NCI-H82 treated with DMSO at 0.1 percent for 48 hours (cell line): ENCODE results near the gene CLSTN2.

Experiments
- DNase-seq: peaks from one replicate; lab custom pipeline; 2025; ENCODE audit not compliant: unreplicated experiment; lab: John Stamatoyannopoulos, UW

CLSTN2 gene

DNA sequence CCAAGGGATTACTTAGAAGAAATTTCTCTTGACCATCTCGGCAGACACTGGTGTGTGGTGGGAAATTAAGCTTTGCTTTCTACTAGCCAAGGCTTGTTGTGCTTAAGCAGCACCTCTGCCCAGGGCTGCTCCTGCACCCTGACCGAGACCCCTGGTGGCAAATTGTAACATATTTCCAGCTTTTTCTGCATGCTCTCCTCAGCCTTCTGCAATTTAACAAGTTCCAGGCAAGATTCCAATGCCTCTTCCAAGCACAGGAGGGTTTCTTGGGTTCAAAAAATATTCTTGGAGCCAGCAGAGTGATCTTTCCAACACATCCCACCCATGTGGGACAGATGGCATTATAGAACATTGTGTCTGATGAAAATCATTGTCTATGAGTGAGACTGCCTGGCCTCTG is 210.5 kb downstream of the CLSTN2 start:
- DNase-seq: no peak

DNA sequence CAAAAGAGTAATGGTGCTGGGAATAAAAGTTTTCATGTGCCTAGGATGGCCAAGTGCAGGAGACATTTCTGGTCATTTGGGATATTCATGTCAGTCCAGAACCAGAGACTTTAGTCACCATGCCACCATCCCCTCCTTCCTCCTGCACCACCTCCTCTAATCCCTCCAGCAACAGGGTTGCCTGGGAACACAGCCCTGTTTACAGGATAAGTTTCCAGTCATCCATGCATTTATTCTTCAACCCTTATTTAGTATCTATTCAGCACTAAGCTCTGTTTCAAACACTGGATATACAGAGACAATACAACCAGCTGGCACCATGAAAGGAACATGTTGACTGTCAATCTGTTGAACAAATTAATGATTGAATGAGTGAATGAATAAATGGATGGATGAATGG is 211.7 kb downstream of the CLSTN2 start:
- no peak for DNase-seq

DNA sequence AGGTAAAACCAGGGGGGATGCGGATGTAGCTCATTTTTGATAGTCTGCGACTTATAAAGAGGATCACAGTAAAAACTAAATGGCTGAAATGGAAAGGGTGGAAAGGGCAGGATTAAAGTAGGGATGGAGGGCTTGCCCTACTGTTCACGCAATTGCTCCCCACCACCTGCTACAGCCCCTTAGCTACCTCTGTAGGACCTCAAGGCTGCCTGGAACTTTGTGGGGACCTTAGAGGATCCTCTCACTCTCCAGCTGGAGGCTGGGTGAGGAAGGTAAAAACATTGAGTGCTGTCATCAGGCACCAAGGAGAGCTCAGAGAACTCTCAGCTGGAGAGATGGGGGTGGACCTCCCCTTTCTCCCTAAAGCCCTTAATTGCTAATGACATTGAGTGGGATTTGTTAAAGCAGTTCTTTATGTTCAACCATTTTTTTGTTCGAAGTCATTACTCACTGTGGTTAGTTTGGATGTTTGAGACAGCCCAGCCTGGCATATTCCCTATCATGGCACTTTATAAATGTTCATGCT is 213.0 kb downstream of the CLSTN2 start:
- DNase-seq: no peak

DNA sequence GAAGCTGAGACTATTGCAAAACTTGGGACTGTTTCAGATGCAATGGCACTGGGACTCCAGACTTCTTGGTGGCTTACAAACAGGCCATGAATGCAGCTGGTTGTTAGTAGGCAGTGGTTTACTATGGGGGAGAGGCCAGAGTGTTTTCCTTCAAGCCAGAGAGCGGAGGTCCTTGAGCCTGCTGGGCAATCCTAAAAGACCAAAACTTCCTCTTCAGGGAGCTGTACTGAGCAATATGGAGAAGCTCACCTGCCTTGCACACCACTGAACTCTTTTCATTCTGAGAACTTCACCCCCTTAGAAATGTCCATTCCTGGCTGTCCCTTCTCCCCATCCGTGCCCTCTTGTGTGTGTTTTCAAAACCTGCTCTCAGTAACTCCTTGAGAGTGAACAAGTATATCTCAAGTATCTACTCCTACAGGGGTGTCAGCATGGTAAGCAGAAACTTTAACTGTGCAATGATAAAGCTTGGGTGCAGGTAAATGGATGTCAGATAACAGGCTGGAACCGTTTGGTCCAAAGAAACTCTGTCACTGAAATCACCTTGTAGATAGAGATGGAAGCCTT is 213.9 kb downstream of the CLSTN2 start:
- DNase-seq: no peak

DNA sequence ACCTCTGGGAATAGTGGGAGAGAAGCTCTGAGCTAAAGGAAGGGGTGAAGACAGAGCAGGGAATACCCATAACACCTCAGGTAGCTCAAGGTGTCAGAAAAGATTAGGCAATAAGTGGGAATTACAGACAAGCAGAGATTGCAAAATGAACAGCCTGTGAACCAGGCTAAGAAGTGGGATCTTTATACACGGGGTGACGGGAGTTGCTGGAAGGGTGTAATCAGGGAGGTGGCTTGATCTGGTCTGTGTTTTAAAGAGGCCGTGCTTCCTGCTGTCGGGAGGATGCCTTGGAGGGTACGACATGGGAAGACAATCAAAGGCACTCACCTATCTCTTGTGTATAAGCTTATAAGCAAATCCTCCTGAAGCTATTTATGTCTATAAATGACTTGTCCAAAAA is 216.3 kb downstream of the CLSTN2 start:
- DNase-seq: peak; percentile 58

DNA sequence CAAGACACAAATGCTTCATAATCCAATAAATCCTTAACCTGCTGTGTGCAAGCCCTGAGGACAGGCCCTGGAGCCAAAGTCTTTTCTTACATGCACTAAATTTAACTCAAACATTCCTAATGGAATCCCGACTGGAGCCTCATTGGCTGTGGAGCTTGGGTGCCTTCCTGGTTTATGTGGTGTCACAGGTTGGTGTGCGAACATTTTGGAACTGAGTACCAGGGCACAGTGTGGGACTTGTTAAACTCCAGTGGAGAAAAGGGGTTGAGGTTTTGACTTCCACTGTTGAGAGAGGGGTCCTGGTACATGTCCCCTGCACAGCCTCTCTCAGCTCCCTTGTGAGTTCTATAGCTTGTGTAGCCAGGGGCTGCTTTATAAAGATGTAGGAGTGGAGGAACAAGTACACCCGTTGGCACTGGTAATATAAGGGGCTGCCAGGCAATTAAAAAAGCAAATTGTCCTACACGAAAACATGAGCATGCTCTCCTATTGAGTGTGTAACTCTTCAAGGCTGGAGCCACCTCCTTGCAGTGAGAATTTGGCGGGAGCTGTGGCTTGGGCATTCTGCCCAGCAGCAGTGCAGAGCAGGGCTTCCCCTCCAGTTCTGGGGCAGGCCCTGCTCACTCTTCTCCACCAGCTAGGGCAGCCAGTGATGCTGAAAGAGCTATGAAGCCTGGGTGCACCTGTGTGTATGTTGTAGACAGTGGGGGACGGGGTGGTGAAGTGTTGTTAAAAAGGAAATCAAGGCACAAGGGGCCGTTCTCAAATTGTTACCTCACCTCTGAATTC is 218.1 kb downstream of the CLSTN2 start:
- peak; percentile 86 for DNase-seq

DNA sequence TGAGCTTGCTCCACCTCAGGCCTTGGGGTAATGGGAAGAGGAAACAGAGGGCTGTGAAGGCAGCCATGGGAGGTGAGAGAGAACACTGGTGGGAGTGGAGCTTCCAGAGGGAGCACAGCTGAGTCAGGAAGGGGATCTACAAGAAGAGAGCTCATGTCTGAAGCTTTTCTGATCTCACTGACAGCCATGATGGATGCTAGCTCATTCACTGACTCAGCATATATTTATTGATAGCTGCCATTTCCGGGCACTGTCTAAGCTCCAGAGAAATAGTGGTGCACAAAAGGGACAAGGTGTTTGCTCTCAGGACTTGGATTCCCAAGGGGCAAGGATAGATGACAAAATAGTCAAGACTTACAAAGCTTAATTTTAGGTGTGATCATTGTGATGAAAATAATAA is 218.8 kb downstream of the CLSTN2 start:
- DNase-seq: no peak

DNA sequence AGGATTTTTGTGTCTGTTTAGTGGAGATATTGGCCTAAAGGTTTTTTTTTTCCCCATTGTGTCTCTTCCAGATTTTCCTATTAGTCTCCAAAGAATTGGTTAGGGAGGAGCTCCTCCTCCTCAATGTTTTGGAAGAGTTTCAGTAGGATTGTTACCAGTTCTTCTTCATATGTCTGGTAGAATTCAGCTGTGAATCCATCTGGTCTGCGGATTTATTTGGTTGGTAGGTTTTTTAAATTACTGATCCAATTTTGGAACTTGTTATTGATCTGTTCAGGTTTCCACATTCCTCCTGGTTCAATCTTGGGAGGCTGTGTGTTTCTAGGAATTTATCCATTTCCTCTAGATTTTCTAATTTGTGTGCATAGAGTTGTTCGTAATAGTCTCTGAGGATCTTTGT is 222.2 kb downstream of the CLSTN2 start:
- no peak for DNase-seq

DNA sequence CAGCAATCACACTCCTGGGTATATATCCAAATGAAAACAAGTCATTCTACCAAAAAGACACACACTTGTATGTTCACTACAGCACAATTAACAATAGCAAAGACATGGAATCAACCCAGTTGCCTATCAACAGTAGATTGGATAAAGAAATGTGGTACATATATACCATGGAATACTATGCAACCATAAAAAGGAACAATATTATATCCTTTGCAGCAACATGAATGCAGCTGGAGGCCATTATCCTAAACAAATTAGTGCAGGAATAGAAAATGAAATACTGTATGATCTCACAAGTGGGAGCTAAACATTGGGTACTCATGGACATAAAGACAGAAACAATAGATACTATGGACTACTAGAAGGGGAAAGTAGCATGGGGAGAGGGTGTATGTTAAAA is 224.7 kb downstream of the CLSTN2 start:
- DNase-seq: no peak

DNA sequence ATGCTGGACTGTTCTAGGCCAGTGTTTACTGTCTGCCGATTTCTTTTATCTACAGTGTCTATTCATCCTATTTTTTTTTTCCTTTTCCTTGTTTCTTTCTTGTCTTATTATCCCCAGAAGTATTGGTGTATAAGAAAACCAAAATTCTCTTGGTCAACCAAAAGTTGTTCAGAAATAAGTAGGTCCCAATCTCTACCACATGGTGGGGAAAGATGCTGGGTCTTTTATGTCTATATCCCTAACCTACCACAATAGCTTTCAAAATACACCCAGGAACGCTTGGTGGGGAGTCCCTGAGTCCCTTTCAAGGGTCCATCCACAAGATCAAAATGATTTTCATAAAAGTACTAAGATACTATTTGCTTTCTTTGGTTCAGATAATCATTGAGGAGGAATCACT is 225.6 kb downstream of the CLSTN2 start:
- DNase-seq: no peak

DNA sequence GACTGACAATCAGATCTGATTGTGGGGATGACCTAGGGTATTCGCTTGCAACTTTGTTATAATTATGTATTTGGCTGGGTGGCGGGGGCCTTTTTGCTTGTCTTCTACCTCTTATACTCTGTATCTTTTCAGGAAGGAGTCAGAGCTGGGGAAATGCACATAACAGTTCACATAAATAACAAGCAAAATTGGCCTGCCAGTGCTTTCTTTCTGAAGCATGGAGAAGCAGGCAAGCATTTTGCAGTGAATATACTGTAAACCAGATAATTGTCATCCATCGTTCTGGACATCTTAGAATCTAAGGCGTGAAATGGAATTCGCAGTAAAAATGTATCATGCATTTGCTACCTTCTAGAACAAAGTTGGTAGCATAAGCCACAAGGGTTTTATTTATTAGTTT is 227.6 kb downstream of the CLSTN2 start:
- no peak for DNase-seq

DNA sequence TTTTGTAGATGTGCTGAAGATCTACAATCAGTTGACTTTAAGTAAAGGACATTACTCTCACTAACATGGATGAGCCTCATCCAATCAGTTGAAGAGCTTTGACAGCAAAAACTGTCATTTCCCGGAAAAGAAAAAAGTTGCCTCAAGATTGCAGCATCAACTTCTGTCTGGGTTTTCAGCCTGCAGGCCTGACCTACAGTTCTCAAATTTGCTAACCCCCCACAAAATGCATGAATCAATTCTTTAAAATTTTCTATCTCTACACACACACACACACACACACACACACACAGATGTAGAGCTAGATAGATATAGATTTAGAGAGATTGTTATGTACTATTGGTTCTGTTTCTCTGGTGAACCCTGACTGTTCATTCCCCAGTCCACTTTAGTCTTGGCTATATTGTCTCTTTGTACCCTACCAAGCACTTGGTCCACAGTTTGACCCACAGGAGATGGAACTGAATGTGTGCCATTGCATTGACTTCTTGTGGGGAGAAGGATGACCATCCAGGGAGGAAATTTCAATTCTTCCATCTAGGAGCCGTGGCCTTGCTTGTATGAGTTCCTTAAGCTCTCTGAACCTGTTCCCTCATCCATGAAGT is 228.3 kb downstream of the CLSTN2 start:
- no peak for DNase-seq

DNA sequence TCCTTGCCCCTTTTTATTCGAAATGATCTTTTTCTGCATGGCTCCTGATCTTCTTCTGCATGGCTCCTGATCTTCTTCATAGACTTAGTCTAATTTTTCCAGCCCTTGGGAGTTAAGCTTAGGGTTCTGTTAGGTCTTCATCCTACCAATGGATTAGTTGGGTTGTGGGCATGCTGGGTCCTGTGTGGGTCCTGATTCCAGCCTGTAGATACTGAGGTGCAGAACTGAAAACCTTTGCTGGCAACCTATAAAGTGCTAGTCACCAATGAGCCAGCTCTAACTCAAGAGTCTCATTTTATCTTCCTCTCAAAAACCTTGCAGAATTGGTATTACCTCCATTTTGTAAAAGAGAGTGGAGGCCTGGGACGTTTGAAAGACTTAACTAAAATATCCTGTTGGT is 229.2 kb downstream of the CLSTN2 start:
- no peak for DNase-seq

DNA sequence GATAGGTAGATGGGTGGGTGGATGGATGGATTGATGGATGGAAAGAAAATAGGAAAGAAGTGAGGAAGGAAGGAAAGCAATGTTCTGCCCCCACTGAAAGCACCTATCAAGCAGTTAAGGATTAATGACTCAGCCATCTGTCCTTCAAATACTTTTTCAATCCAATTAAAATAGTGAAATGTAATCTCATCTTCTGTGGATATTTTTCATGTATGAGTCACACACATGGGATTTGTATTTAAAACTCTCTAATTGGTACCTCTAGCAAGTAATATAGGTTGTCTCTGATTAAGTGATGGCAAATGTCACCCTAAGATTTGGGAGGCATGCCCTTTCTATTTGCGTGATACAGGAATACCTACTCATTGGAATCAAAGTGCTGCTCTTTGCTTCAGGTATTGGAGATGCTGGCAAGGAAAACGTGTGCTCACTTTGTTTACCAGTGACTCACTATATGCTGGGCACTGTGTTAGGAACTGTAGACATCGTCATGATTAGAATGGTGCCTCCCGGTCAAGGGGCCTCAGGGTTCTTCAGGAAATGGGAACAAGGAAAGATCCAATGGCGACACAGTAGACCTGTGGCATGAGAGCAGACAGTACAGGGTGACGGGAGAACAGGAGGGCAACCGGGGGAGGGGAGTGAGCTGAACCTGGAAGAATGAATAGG is 230.1 kb downstream of the CLSTN2 start:
- peak; percentile 89 for DNase-seq

DNA sequence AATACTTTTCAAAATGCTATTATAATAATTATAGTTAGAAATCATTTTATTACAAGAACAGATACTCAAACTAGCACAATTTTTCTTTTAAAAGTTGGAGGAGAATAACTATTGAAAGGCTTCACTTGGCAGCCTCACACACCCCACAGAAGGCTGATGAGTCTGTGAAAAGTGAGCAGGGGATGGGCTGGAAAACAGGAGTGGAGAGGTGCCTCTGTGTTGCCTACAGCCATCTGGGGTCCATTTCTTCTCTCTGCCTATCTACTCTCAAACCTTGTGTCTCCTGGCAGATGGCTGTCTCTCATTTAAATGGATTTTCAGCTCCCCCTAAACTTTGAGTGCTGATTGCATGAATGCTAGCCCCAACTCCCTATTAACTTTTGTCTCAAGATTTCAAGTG is 230.8 kb downstream of the CLSTN2 start:
- DNase-seq: peak; percentile 82

DNA sequence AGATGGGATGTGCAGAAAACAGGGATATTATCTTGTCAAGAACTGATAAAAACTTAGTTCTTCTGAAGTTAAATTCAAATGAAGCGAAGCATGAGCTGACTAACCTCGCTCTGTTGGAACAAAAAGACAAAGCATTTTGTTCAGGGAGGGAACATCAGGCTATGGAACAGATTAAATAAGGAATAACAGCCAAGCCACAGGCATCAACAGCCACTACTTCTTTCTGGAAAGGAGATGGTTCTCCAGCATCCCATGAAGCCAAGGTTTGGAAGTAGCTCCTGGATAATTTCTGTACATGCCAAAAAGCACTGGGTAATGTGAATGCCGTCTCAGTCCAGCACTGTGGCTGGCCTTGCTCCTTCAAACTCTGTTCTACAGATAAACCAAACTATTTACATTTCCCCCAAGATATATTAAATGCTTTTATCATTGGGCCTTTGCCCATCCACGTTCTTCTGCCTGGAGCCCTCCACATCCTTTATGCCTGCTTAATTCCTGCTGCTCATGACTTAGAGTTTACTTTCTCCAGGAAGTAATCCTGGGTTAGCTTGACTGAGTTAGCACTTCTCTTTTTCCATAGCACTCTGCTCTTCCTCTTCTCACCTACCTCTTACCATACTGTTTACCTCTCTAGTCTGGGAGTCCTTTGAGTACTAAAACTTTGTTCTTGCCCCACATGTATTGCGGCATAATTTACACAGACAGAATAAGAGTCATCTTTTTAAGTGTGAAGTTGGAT is 232.0 kb downstream of the CLSTN2 start:
- no peak for DNase-seq

DNA sequence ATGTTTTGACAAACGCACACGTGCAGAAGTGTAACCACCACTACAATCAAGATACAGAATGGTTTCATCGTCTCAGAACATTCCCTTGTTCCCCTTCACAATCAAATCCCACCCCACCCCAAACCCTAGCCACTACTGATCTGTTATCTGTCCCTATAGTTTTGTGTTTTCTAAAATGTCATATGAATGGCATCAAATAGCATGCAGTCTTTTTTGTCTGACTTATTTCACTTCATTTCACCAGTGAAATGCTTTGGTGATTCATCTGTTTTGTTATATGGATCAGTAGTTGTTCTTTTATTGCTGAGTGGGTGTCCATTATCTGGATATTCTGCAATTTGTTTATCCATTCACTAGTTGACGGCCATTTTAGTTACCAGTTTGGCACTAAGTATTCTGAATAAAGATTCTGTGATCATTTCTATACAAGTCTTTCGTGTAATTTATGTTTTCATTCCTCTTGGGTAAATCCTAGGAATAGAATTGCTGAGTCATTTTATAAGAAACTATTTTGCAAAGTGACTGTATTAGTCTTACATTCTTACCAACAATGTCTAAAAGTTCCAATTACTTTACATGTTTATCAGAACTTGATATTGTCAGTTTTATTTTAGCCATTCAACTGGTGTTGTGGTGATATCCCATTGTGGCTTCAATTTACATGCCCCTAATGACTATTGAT is 232.8 kb downstream of the CLSTN2 start:
- DNase-seq: no peak

DNA sequence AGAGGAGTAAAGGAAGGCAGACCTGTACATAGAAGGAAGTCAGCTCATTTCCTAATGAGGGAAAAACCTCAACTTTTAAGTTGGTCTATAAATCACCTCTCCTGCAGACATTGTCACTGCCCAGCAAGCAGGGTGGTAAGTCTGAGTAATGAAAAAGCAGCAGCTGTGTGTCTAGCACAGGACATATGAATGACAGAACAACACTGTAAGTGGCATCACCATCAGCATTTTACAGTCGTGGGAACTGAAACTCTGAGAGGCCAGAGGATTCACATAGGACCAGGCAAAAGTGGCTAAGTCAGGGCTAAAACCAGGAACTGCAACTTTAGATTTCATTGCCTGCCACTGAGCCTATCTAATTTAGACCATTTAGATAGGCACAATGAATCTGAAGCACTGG is 235.6 kb downstream of the CLSTN2 start:
- DNase-seq: no peak

DNA sequence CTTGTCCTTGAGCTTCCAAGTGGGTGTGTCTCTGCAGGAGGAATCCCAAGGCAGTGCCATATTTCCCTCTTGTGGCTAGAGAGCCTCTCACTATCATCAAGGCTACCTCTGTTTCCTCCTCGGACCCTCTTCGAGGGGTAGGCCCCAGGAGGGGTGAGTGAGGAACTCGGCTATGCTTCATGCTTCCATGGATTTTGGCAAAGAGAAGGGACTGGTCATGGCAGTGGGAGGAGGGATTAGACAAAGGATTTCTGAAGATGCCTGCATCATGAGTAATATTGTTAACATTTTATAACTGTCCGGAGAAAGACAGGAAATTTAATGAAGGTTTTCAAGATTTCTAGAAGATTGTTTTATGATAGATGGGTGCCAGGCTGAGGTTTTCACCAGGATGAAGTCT is 241.5 kb downstream of the CLSTN2 start:
- no peak for DNase-seq

DNA sequence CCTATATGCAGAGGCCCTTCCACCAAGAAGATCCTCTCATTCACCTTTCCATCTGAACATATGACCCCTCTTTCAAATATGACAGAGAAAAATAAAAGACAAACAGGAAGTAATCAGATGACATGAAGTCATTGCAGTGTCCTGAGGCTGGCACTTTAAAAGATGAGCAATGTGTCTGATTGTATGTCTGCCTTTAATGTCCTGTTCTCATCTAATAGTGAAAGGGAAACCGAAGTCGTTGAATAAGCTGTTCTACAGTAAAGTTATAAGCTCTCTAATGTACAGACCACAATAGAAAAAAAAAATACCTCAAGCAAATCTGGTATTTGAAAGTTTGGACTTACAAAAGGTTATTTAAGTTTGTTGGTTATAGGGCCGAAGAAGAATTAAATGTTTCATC is 243.0 kb downstream of the CLSTN2 start:
- no peak for DNase-seq

DNA sequence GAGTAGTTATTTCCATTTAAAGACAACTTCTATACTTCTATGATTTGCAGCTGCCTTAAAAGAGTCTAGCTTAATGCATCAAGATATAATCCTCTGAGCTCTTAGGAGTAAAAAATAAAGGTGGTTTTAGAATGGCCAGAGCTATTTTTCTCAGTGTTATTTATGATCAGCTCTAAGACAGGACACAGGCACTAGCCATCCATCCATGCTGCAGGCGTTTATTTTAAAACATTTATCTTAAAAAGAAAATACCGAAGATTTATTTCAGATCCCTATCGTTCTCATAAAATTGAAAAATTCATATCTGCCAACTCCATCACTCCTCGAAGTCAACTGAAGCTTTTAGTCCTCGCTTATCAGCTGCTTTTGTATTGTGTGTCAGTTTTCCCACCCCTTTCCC is 243.5 kb downstream of the CLSTN2 start:
- DNase-seq: no peak
